ENCODE results near the gene OR5K2. TPM values are rescaled to one million over a fixed set of nuclear protein-coding genes. Genes with fewer than 3 reads are reported as not detected.
A peak's percentile ranks its signal among the peaks of the same experiment; 100 is the strongest.

OR5K2 gene
- polyA plus RNA-seq, 4 donors: 0.10 TPM; not detected in 3

- Histone ChIP-seq H3K27me3 (ENCODE audit: control insufficient read depth in 3 of 3, insufficient read depth in 3 of 3, low read length in 3 of 3) (no peaks in the 10 kb centered on the region), H3K9me3 (ENCODE audit: control insufficient read depth in 2 of 2, insufficient read depth in 1 of 2, low read depth in 1 of 2, low read length in 1 of 2) (peaks cover 1 to 6% of the 10 kb centered on the region in 2 donors), H3K36me3 (ENCODE audit: control insufficient read depth in 3 of 3, insufficient read depth in 2 of 3, low read depth in 1 of 3, low read length in 3 of 3) (no peaks in the 10 kb centered on the region), H3K4me3 (ENCODE audit: low read depth in 1 of 3, low read length in 3 of 3) (no peak overlapping the region), H3K4me1 (ENCODE audit: control insufficient read depth in 3 of 3, insufficient read depth in 2 of 3, low read depth in 1 of 3, low read length in 2 of 3) (no peaks in the 10 kb centered on the region), H3K27ac (ENCODE audit: low read depth in 1 of 3, low read length in 2 of 3) (no peak overlapping the region)
- no peak for FAIRE-seq
- DNase-seq: peak; percentile 7 to 20
- WGBS, 3 donors: 25 to 63% (median 33%) methylated on average over 3 of the region's 3 CpGs
Measured at GRCh38 chr3:98482717-98483482, 14.6 kb upstream of the OR5K2 start.

- Histone ChIP-seq H3K9me3 (ENCODE audit: control insufficient read depth in 2 of 2, insufficient read depth in 1 of 2, low read depth in 1 of 2, low read length in 1 of 2) (peaks cover 1 to 6% of the 10 kb centered on the region in 2 donors), H3K27ac (ENCODE audit: low read depth in 1 of 3, low read length in 2 of 3) (no peak overlapping the region), H3K27me3 (ENCODE audit: control insufficient read depth in 3 of 3, insufficient read depth in 3 of 3, low read length in 3 of 3) (no peaks in the 10 kb centered on the region), H3K4me3 (ENCODE audit: low read depth in 1 of 3, low read length in 3 of 3) (no peak overlapping the region), H3K4me1 (ENCODE audit: control insufficient read depth in 3 of 3, insufficient read depth in 2 of 3, low read depth in 1 of 3, low read length in 2 of 3) (no peaks in the 10 kb centered on the region), H3K36me3 (ENCODE audit: control insufficient read depth in 3 of 3, insufficient read depth in 2 of 3, low read depth in 1 of 3, low read length in 3 of 3) (no peaks in the 10 kb centered on the region)
- FAIRE-seq: no peak
- no peak for DNase-seq
- WGBS, 3 donors: 75 to 80% (median 79%) methylated on average over 3 of the region's 3 CpGs
Measured at GRCh38 chr3:98483626-98484025, 13.9 kb upstream of the OR5K2 start.

DNA sequence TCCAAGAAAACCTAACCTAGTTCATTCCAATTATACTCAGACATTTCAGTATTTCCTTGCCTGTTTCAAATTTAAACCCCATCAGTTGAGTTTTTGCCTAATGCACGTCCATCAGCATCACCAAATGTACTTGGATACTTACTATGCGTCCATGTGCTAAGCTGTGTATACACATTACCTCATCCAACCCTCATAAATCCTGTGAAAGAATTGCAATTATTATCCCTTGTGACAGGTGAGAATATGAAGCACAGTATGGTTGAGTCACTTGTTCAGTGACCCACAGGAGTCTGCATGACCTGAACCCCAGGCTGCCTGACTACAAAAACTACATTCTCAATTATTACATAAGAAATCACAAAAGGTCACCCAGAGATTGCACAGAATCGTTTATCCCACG lies 2.5 kb downstream of the OR5K2 start:
- DNase-seq (no peak), FAIRE-seq (no peak)
- WGBS, 3 donors: 69 to 79% (median 76%) methylated on average over 4 of the region's 4 CpGs
- Histone ChIP-seq H3K36me3 (ENCODE audit: control insufficient read depth in 3 of 3, insufficient read depth in 2 of 3, low read depth in 1 of 3, low read length in 3 of 3) (no peaks in the 10 kb centered on the region), H3K4me3 (ENCODE audit: low read depth in 1 of 3, low read length in 3 of 3) (no peak overlapping the region), H3K27ac (ENCODE audit: low read depth in 1 of 3, low read length in 2 of 3) (no peak overlapping the region), H3K9me3 (ENCODE audit: control insufficient read depth in 2 of 2, insufficient read depth in 1 of 2, low read depth in 1 of 2, low read length in 1 of 2) (no peaks in the 10 kb centered on the region), H3K27me3 (ENCODE audit: control insufficient read depth in 3 of 3, insufficient read depth in 3 of 3, low read length in 3 of 3) (no peaks in the 10 kb centered on the region), H3K4me1 (ENCODE audit: control insufficient read depth in 3 of 3, insufficient read depth in 2 of 3, low read depth in 1 of 3, low read length in 2 of 3) (peaks cover 0 to 2% (median 0%) of the 10 kb centered on the region in 3 donors)

- Histone ChIP-seq H3K4me1 (ENCODE audit: control insufficient read depth in 3 of 3, insufficient read depth in 2 of 3, low read depth in 1 of 3, low read length in 2 of 3) (peaks cover 0 to 2% (median 0%) of the 10 kb centered on the region in 3 donors), H3K27ac (ENCODE audit: low read depth in 1 of 3, low read length in 2 of 3) (no peak overlapping the region), H3K27me3 (ENCODE audit: control insufficient read depth in 3 of 3, insufficient read depth in 3 of 3, low read length in 3 of 3) (no peaks in the 10 kb centered on the region), H3K9me3 (ENCODE audit: control insufficient read depth in 2 of 2, insufficient read depth in 1 of 2, low read depth in 1 of 2, low read length in 1 of 2) (no peaks in the 10 kb centered on the region), H3K4me3 (ENCODE audit: low read depth in 1 of 3, low read length in 3 of 3) (no peak overlapping the region), H3K36me3 (ENCODE audit: control insufficient read depth in 3 of 3, insufficient read depth in 2 of 3, low read depth in 1 of 3, low read length in 3 of 3) (no peaks in the 10 kb centered on the region)
- 86 to 95% (median 91%) methylated on average over 4 of the region's 4 CpGs for WGBS, 3 donors
- no peak for FAIRE-seq
- no peak for DNase-seq
Measured at GRCh38 chr3:98501270-98501669, 3.8 kb downstream of the OR5K2 start.

- no peak for DNase-seq
- Histone ChIP-seq H3K27ac (ENCODE audit: low read depth in 1 of 3, low read length in 2 of 3) (no peak overlapping the region), H3K27me3 (ENCODE audit: control insufficient read depth in 3 of 3, insufficient read depth in 3 of 3, low read length in 3 of 3) (no peaks in the 10 kb centered on the region), H3K4me3 (ENCODE audit: low read depth in 1 of 3, low read length in 3 of 3) (no peak overlapping the region), H3K4me1 (ENCODE audit: control insufficient read depth in 3 of 3, insufficient read depth in 2 of 3, low read depth in 1 of 3, low read length in 2 of 3) (peaks cover 0 to 2% (median 0%) of the 10 kb centered on the region in 3 donors), H3K36me3 (ENCODE audit: control insufficient read depth in 3 of 3, insufficient read depth in 2 of 3, low read depth in 1 of 3, low read length in 3 of 3) (no peaks in the 10 kb centered on the region), H3K9me3 (ENCODE audit: control insufficient read depth in 2 of 2, insufficient read depth in 1 of 2, low read depth in 1 of 2, low read length in 1 of 2) (no peaks in the 10 kb centered on the region)
- WGBS, 3 donors: 69 to 88% (median 82%) methylated on average over 5 of the region's 5 CpGs
- FAIRE-seq: no peak
Measured at GRCh38 chr3:98501863-98502576, 4.5 kb downstream of the OR5K2 start.

- no peak for DNase-seq
- FAIRE-seq: no peak
- H3K27ac ChIP-seq (ENCODE audit: low read depth in 1 of 3, low read length in 2 of 3): no peak overlapping the region
- no peaks in the 10 kb centered on the region for H3K36me3 ChIP-seq (ENCODE audit: control insufficient read depth in 3 of 3, insufficient read depth in 2 of 3, low read depth in 1 of 3, low read length in 3 of 3)
- no peaks in the 10 kb centered on the region for H3K9me3 ChIP-seq (ENCODE audit: control insufficient read depth in 2 of 2, insufficient read depth in 1 of 2, low read depth in 1 of 2, low read length in 1 of 2)
- WGBS, 3 donors: 39 to 58% (median 51%) methylated on average over 4 of the region's 4 CpGs
- no peak overlapping the region for H3K4me3 ChIP-seq (ENCODE audit: low read depth in 1 of 3, low read length in 3 of 3)
- H3K4me1 ChIP-seq (ENCODE audit: control insufficient read depth in 3 of 3, insufficient read depth in 2 of 3, low read depth in 1 of 3, low read length in 2 of 3): peaks cover 0 to 2% (median 0%) of the 10 kb centered on the region in 3 donors
- H3K27me3 ChIP-seq (ENCODE audit: control insufficient read depth in 3 of 3, insufficient read depth in 3 of 3, low read length in 3 of 3): no peaks in the 10 kb centered on the region
Measured at GRCh38 chr3:98504539-98504938, 7.1 kb downstream of the OR5K2 start.

GRCh38 chr3:98508582-98508981 lies 11.1 kb downstream of the OR5K2 start:
- WGBS, 3 donors: 93 to 98% (median 98%) methylated on average over 2 of the region's 2 CpGs
- DNase-seq (no peak), FAIRE-seq (no peak)
- peaks cover 0 to 6% (median 0%) of the 10 kb centered on the region in 3 donors for H3K36me3 ChIP-seq (ENCODE audit: control insufficient read depth in 3 of 3, insufficient read depth in 2 of 3, low read depth in 1 of 3, low read length in 3 of 3)
- no peak overlapping the region for H3K4me3 ChIP-seq (ENCODE audit: low read depth in 1 of 3, low read length in 3 of 3)
- H3K27ac ChIP-seq (ENCODE audit: low read depth in 1 of 3, low read length in 2 of 3): no peak overlapping the region
- H3K27me3 ChIP-seq (ENCODE audit: control insufficient read depth in 3 of 3, insufficient read depth in 3 of 3, low read length in 3 of 3): no peaks in the 10 kb centered on the region
- H3K9me3 ChIP-seq (ENCODE audit: control insufficient read depth in 2 of 2, insufficient read depth in 1 of 2, low read depth in 1 of 2, low read length in 1 of 2): no peaks in the 10 kb centered on the region
- H3K4me1 ChIP-seq (ENCODE audit: control insufficient read depth in 3 of 3, insufficient read depth in 2 of 3, low read depth in 1 of 3, low read length in 2 of 3): peaks cover 0 to 2% (median 0%) of the 10 kb centered on the region in 3 donors

GRCh38 chr3:98512576-98512975 lies 15.1 kb downstream of the OR5K2 start:
- FAIRE-seq: no peak
- H3K9me3 ChIP-seq (ENCODE audit: control insufficient read depth in 2 of 2, insufficient read depth in 1 of 2, low read depth in 1 of 2, low read length in 1 of 2): no peaks in the 10 kb centered on the region
- H3K27ac ChIP-seq (ENCODE audit: low read depth in 1 of 3, low read length in 2 of 3): no peak overlapping the region
- DNase-seq: no peak
- H3K4me3 ChIP-seq (ENCODE audit: low read depth in 1 of 3, low read length in 3 of 3): no peak overlapping the region
- H3K4me1 ChIP-seq (ENCODE audit: control insufficient read depth in 3 of 3, insufficient read depth in 2 of 3, low read depth in 1 of 3, low read length in 2 of 3): no peaks in the 10 kb centered on the region
- H3K27me3 ChIP-seq (ENCODE audit: control insufficient read depth in 3 of 3, insufficient read depth in 3 of 3, low read length in 3 of 3): no peaks in the 10 kb centered on the region
- 89 to 96% (median 95%) methylated on average over 4 of the region's 4 CpGs for WGBS, 3 donors
- H3K36me3 ChIP-seq (ENCODE audit: control insufficient read depth in 3 of 3, insufficient read depth in 2 of 3, low read depth in 1 of 3, low read length in 3 of 3): peaks cover 3 to 9% (median 7%) of the 10 kb centered on the region in 3 donors

Data from small intestine (tissue), 7 donors.